Fibroblast of mammary gland (primary cell): ENCODE data around the gene BEAN1.

Source experiments
- DNase-seq: peaks from one replicate; pipeline ENCODE4 v3.0.0-alpha.2; 2010; ENCODE audit warnings: low read depth
- H3K4me3 ChIP-seq: 2 replicates; pipeline ENCODE4 v1.5.1; 2011; ENCODE audit warnings: low read depth, mild to moderate bottlenecking, low read length, moderate library complexity; ENCODE audit not compliant: control insufficient read depth
- TF ChIP-seq, protein P1 (sequence below): conservative IDR thresholded peaks from 2 replicates; pipeline ENCODE4 v1.5.1; 2011; ENCODE audit warnings: low read depth, low read length, inconsistent platforms; ENCODE audit not compliant: control insufficient read depth, insufficient read depth

Gene BEAN1

DNA sequence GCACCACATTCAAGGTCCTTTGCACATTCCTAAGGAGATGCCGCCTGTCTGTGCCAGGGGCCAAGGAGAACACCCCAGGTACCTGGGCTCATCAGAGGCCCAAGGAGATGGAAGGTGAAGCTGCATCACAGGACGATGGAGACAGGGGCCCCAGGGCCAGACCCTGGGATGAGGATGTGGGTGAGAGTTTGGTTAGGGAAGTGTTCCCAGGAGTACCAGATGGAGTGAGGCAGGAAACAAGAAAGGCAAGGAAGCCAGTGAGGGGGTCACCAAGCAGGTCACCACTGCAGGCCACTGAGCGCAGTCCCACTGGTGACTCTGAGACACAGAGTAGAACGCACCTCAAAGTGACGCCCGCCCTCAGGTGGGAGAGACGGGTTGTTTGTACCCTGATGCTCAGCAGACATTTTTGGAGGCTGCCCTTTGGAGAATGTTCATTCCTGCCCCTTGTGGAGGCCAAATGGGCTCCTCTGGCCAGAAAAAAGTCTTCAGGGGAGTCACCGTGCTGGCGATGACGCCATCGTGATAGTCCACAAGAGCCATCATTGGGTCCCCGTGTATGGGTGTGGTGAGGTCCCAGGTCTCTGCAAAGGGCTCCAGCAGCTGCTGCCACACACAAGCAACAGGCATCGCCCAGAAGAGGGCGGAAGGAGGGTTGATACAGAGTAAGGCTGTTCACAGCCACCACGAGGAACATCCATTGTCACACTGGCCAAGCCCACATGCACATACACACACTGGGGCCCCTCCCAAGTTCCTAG, 57.5 kb downstream of the BEAN1 start:
- TF ChIP-seq, protein P1, sequence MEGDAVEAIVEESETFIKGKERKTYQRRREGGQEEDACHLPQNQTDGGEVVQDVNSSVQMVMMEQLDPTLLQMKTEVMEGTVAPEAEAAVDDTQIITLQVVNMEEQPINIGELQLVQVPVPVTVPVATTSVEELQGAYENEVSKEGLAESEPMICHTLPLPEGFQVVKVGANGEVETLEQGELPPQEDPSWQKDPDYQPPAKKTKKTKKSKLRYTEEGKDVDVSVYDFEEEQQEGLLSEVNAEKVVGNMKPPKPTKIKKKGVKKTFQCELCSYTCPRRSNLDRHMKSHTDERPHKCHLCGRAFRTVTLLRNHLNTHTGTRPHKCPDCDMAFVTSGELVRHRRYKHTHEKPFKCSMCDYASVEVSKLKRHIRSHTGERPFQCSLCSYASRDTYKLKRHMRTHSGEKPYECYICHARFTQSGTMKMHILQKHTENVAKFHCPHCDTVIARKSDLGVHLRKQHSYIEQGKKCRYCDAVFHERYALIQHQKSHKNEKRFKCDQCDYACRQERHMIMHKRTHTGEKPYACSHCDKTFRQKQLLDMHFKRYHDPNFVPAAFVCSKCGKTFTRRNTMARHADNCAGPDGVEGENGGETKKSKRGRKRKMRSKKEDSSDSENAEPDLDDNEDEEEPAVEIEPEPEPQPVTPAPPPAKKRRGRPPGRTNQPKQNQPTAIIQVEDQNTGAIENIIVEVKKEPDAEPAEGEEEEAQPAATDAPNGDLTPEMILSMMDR, result no peak
- no peak for DNase-seq
- H3K4me3 ChIP-seq, result no peak overlapping the region

DNA sequence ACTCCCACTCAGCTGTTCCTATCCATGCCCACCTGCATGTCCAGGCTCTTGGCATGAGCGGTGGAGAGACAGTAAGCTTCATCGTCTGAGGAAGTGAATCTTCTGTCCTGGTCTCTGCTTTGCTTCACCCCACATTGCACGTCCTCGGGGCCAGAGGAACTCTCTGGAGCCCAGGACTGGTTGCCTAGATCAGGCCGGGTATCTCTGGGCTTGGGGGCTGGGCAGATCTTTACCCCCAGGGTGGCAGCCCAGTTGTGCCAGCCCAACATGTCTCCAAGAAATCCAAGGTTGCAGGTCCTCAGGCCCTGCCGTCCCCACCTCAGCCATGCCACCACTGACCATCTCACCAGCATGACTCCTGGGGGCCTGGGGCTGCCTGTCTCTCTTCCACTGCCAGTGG, 58.3 kb downstream of the BEAN1 start:
- TF ChIP-seq, protein P1, result no peak
- H3K4me3 ChIP-seq, result no peak overlapping the region
- no peak for DNase-seq

DNA sequence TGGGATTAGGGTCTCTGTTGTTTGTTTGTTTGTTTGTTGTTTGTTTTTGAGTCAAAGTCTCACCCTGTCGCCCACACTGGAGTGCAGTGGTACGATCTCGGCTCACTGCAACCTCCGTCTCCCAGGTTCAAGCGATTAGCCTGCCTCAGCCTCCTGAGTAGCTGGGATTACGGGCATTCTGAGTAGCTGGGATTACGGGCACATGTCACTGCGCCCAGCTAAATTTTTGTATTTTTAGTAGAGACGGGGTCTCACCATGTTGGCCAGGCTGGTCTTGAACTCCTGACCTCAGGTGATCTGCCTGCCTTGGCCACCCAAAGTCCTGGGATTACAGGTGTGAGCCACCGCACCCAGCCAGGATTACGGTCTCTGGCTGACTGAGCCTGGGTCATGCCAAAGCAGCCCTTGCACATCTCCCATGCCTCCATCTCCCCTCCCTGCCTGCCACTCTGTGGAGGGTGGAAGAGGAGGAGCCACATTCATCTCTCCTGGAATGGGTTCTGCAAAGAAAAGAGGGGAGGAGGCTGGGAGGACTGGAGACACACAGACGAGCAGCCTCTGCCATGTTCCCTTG, 59.2 kb downstream of the BEAN1 start:
- TF ChIP-seq, protein P1, result no peak
- no peak for DNase-seq
- no peak overlapping the region for H3K4me3 ChIP-seq

DNA sequence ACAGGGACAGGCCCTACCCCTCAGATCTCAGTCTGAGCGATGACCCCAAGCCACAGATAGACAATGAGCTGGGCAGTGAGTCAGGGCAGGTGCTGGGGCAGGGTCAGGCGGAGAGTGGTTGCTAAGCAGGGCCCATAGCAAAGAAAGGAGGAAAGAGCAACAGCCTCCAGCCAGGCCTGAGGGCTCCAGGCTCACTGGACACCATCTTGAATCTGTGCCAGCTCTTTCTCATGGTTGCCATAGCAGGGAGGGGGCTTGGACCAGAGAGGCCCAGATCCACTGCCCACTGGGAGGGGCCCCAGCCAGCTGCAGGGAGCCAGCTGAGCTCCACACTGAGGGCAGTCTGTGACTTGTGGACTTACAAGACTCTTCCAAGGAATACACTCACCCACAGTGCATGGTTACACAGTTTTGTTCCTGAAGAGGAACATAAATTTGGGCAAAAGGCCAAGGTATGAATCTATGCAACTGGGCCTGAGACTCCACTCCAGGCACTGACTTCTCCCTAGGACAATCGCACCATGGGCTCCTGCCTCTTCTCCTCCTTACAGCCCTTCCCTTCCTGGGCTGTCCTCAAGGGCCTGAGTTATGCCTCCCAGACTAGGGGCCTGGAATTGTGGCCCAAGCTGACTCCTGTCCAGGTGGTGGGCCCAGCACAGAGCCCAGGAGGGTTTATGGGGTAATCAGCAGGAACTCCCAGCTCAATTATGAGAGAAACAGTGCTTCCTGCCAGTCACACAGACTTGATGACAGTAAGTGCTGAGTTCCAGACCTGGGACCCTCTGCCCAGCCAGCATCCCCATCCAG, 59.9 kb downstream of the BEAN1 start:
- no peak overlapping the region for H3K4me3 ChIP-seq
- DNase-seq, result peak; percentile 92

DNA sequence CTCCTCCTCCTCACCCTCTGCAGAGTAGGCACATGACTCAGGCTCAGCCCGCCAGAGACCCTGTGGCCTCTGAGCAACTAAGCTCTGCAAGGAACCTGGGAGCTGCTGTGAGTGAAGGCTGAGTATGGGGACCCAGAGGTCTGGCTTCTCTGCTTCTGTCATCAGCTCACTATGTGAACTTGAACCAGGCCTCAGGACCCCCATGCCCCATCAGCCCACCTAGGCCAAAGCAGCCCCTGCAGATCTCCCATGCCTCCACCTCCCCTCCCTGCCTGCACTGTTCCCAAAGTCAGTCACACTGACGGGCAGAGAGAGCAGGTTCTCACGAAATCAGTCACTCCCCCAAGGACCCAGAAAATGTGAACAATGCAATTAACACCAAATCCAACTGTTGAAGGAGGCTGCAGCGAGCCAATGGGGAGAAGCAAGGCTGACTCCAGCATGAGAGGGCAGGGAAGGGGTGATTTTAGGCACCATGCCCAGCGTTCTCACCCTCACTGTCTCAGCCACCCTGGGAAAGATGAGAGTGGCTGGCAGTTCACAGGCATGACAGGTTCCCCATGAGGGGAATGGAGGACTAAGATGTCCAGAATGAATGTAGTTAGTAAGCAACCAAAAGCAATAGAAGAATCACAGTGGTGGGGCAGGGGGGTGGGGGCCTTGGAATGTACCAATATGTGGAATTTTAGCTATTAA, 60.6 kb downstream of the BEAN1 start:
- DNase-seq, result peak; percentile 36
- no peak overlapping the region for H3K4me3 ChIP-seq
- TF ChIP-seq, protein P1, result no peak

More for the DNA sequence above, 59.9 kb downstream of the BEAN1 start:
- TF ChIP-seq, protein P1, result no peak

DNA sequence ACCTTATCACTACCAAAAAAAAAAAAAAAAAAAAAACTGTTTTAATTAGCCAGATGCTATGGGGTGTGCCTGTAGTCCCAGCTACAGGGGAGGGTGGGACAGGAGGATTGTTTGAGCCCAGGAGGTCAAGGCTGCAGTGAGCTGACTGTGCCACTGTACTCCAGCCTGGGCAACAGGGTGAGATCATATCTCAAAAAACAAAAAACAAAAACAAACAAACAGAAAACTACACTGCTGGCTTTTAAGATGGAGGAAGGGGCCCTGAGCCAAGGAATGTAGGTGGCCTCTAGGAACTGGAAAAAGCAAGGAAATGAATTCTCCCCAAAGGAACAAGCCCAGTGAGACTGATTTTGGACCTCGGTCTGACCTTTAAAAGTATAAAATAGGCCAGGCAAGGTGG, 61.4 kb downstream of the BEAN1 start:
- DNase-seq, result no peak
- no peak overlapping the region for H3K4me3 ChIP-seq
- TF ChIP-seq, protein P1, result no peak
